Nucleus accumbens (tissue), 56 donors: ENCODE results near the gene KNDC1.

ENCODE experiments used
- DNase-seq, 56 donors: peaks; one replicate each; lab custom pipeline; 2025; lab: John Stamatoyannopoulos, UW

KNDC1 gene

GRCh38 chr10:133187091-133187905 is 27.3 kb downstream of the KNDC1 start:
- DNase-seq, result no peak

GRCh38 chr10:133187906-133188681 is 28.1 kb downstream of the KNDC1 start:
- no peak for DNase-seq

- no peak for DNase-seq
Observed at GRCh38 chr10:133189256-133189655, 29.2 kb downstream of the KNDC1 start.

GRCh38 chr10:133189726-133190125 is 29.7 kb downstream of the KNDC1 start:
- no peak for DNase-seq

- no peak for DNase-seq
Observed at GRCh38 chr10:133190225-133190624, 30.2 kb downstream of the KNDC1 start.

- DNase-seq, result no peak
Observed at GRCh38 chr10:133191651-133192050, 31.6 kb downstream of the KNDC1 start.

- no peak for DNase-seq
Observed at GRCh38 chr10:133194151-133194550, 34.1 kb downstream of the KNDC1 start.

- DNase-seq, result no peak
Observed at GRCh38 chr10:133195096-133195495, 35.1 kb downstream of the KNDC1 start.

- DNase-seq, result no peak
Observed at GRCh38 chr10:133195611-133196010, 35.6 kb downstream of the KNDC1 start.

GRCh38 chr10:133196221-133196915 is 36.3 kb downstream of the KNDC1 start:
- no peak for DNase-seq

GRCh38 chr10:133196936-133197758 is 37.1 kb downstream of the KNDC1 start:
- no peak for DNase-seq

GRCh38 chr10:133197786-133198185 is 37.8 kb downstream of the KNDC1 start:
- no peak for DNase-seq

GRCh38 chr10:133198206-133198605 is 38.2 kb downstream of the KNDC1 start:
- no peak for DNase-seq

GRCh38 chr10:133198621-133199487 is 38.8 kb downstream of the KNDC1 start:
- DNase-seq, result no peak

- no peak for DNase-seq
Observed at GRCh38 chr10:133199488-133199885, 39.5 kb downstream of the KNDC1 start.

GRCh38 chr10:133199992-133200611 is 40.1 kb downstream of the KNDC1 start:
- DNase-seq, result no peak

GRCh38 chr10:133200621-133201031 is 40.6 kb downstream of the KNDC1 start:
- no peak for DNase-seq

GRCh38 chr10:133201151-133201947 is 41.3 kb downstream of the KNDC1 start:
- no peak for DNase-seq
